Hepatocyte (in vitro differentiated cells): Measurements from ENCODE around the gene DUS2.

Experiments
- CTCF ChIP-seq: fragments of 200-600 bp; sonication (generic); IDR thresholded peaks from 2 replicates; pipeline ENCODE4 v1.5.1; 2016; ENCODE audit warnings: antibody characterized with exemption, mild to moderate bottlenecking; ENCODE audit not compliant: poor library complexity
- EZH2 ChIP-seq: fragments of 200-600 bp; sonication (generic); IDR thresholded peaks from 2 replicates; pipeline ENCODE4 v1.6.1; 2016; ENCODE audit warnings: antibody characterized with exemption, mild to moderate bottlenecking, borderline replicate concordance

DNA sequence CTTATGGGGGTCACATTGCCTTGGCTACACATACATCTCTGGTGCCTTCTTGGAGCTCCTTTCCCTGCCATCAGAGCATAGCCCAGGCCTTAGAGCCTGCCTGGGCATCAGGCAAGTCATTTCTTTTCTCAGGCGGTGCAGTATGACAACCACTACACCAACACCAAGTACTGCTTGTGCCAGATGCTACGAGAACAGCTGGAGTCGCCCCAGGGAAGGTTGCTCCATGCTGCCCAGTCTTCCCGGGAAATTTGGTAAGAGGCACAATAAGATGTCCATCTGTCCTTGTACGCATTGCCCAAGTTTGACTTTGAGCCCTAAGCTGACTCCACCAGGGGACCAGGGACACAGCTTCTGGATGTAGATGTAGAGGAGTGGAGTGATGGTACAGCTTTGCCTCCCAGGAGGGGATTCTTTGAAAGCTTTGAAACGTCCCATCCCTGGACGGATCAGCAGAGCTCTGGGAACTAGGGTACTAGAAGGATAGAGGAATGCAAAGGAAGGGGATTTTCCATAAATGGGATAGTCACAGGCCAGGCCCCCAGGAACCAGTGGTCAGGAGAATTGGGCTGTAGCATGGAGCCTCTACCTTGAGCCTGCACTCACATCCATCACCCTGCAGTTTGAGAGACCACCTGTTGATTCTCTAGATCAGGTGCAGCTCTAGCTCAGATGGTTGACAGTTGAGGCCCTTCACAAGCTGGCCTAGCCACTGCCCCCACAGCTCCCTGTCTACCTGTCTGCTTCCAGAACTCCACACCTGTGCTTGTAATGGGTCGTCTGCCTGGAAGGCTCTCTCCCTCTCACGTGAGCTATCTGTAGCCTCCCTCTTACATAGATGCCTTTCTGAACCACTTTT, 51.0 kb downstream of the DUS2 start:
- TF ChIP-seq EZH2 (no peak), CTCF (no peak)
